B cell (primary cell): Measurements from ENCODE around the gene DYNC1I2. TPM values are rescaled to one million over a fixed set of nuclear protein-coding genes. Genes with fewer than 3 reads are reported as not detected.
A peak's percentile ranks its signal among the peaks of the same experiment; 100 is the strongest.

Experiments used
- ATAC-seq: fragments of 200-7000 bp; cut with Tn5 transposase; one replicate; pipeline ENCODE4 v1.10.0; 2021; ENCODE audit warnings: low read depth, mild to moderate bottlenecking, moderate number of reproducible peaks, moderate library complexity
- CTCF ChIA-PET: fragments of 350-600 bp; sonication (Branson Sonifier 250); formaldehyde crosslinking; loops from one replicate; lab custom pipeline; 2021; ENCODE audit warnings: antibody characterized with exemption, inconsistent platforms; lab: Charles Lee
- POLR2A ChIA-PET: fragments of 350-600 bp; sonication (Branson Sonifier 250); formaldehyde crosslinking; loops from one replicate; lab custom pipeline; 2021; ENCODE audit warnings: antibody characterized with exemption; lab: Charles Lee
- DNase-seq: peaks from one replicate; pipeline ENCODE4 v3.0.0; 2013
- H2AFZ ChIP-seq: 2 replicates; pipeline ENCODE4 v1.6.1; 2012; ENCODE audit warnings: mild to moderate bottlenecking, low read depth, low read length; ENCODE audit not compliant: insufficient read depth, poor library complexity, severe bottlenecking
- H3K27ac ChIP-seq, 2 donors: 1 replicate in 1 of 2; 2 replicates in 1 of 2; pipeline ENCODE4 v1.5.1; 2012 to 2013; ENCODE audit warnings: low read length in 2 of 2, mild to moderate bottlenecking in 2 of 2, moderate library complexity in 1 of 2
- H3K27me3 ChIP-seq, 4 experiments: fragments of 200-600 bp in 1 of 4; sonication (generic) in 1 of 4; replicated peaks in 1 of 4; 1 replicate in 2 of 4; 2 replicates in 2 of 4; pipeline versions ENCODE4 v1.6.1 to v1.7.0; 2013 to 2016; ENCODE audit warnings: low read length in 3 of 4, mild to moderate bottlenecking in 2 of 4, mixed read lengths in 1 of 4, moderate library complexity in 1 of 4; ENCODE audit not compliant: insufficient read depth in 4 of 4, control insufficient read depth in 3 of 4; ENCODE audit errors: control extremely low read depth in 1 of 4
- H3K36me3 ChIP-seq, 2 experiments: replicated peaks in 1 of 2; 1 replicate in 1 of 2; 2 replicates in 1 of 2; pipeline versions ENCODE4 v1.6.1 to v1.7.1; 2013; ENCODE audit warnings: low read length in 1 of 2; ENCODE audit not compliant: insufficient read depth in 2 of 2, control insufficient read depth in 1 of 2; ENCODE audit errors: control extremely low read depth in 1 of 2, extremely low read depth in 1 of 2
- H3K4me1 ChIP-seq, 2 donors: fragments of 200-600 bp in 1 of 2; sonication (generic) in 1 of 2; 1 replicate in 1 of 2; 2 replicates in 1 of 2; pipeline versions ENCODE4 v1.5.1 to v1.6.1; 2013 to 2017; ENCODE audit warnings: low read length in 2 of 2; ENCODE audit not compliant: control insufficient read depth in 2 of 2, insufficient read depth in 2 of 2
- H3K4me2 ChIP-seq: replicated peaks from 2 replicates; pipeline ENCODE3; 2012; ENCODE audit warnings: mild to moderate bottlenecking, low read depth, low read length; ENCODE audit not compliant: poor library complexity, severe bottlenecking
- H3K4me3 ChIP-seq, 5 experiments: fragments of 200-600 bp in 1 of 5; sonication (generic) in 1 of 5; 1 replicate in 3 of 5; 2 replicates in 2 of 5; pipeline versions ENCODE4 v1.5.1 to v1.7.0; 2011 to 2016; ENCODE audit warnings: low read length in 4 of 5, mild to moderate bottlenecking in 4 of 5, low read depth in 2 of 5, control low read depth in 1 of 5, moderate library complexity in 1 of 5; ENCODE audit not compliant: insufficient read depth in 1 of 5; ENCODE audit errors: control extremely low read depth in 1 of 5, extremely low read depth in 1 of 5
- H3K79me2 ChIP-seq: fragments of 200-600 bp; sonication (generic); one replicate; pipeline ENCODE4 v1.6.0; 2016; ENCODE audit warnings: low read length; ENCODE audit not compliant: control insufficient read depth, insufficient read depth
- H3K9ac ChIP-seq: fragments of 200-600 bp; sonication (generic); 2 replicates; pipeline ENCODE4 v1.6.1; 2017; ENCODE audit warnings: mild to moderate bottlenecking, low read length, moderate library complexity
- H3K9me3 ChIP-seq, 3 donors: one replicate each; pipeline versions ENCODE4 v1.6.1 to v1.7.1; 2013; ENCODE audit warnings: low read length in 2 of 3; ENCODE audit not compliant: control insufficient read depth in 2 of 3, insufficient read depth in 1 of 3; ENCODE audit errors: control extremely low read depth in 1 of 3
- H4K20me1 ChIP-seq: 2 replicates; pipeline ENCODE4 v1.6.0; 2012; ENCODE audit warnings: mild to moderate bottlenecking, low read length; ENCODE audit not compliant: insufficient read depth, control insufficient read depth, poor library complexity, severe bottlenecking
- H3K27ac Mint-ChIP-seq: one replicate; pipeline ENCODE4 v1.8.0; 2021; ENCODE audit warnings: mixed read lengths
- H3K27me3 Mint-ChIP-seq: one replicate; pipeline ENCODE4 v1.8.0; 2021; ENCODE audit warnings: mixed read lengths
- H3K4me1 Mint-ChIP-seq: one replicate; pipeline ENCODE4 v1.8.0; 2021; ENCODE audit warnings: mixed read lengths
- H3K4me3 Mint-ChIP-seq: one replicate; pipeline ENCODE4 v1.8.0; 2021; ENCODE audit warnings: mixed read lengths
- H3K9me3 Mint-ChIP-seq: one replicate; pipeline ENCODE4 v1.8.0; 2022; ENCODE audit warnings: mixed read lengths; ENCODE audit not compliant: insufficient read depth
- EZH2 ChIP-seq: IDR thresholded peaks from 2 replicates; pipeline ENCODE4 v1.6.1; 2012; ENCODE audit warnings: borderline replicate concordance, low read depth, mild to moderate bottlenecking, moderate library complexity, low read length; ENCODE audit not compliant: insufficient read depth, poor library complexity, severe bottlenecking
- WGBS: methylation state at CpG from one replicate; pipeline ENCODE4 v1.1.5; 2013; ENCODE audit warnings: missing lambda C conversion rate; ENCODE audit not compliant: insufficient coverage; 5-methylcytosine and 5-hydroxymethylcytosine counted together
- intact Hi-C: fragments of 100-400 bp; cut with micrococcal nuclease; formaldehyde crosslinking; loops from one replicate; pipeline ENCODE4 v1.10.0; 2022
- polyA minus RNA-seq: library from RNA; depleted of rRNA, polyadenylated mRNA; stranded (reverse); fragments of >200 nt; gene quantifications from 2 replicates; pipeline ENCODE4 v1.2.3, GENCODE V29; 2012
- polyA plus RNA-seq: library from polyadenylated mRNA; depleted of rRNA; stranded (reverse); fragments of >200 nt; gene quantifications from 2 replicates; pipeline ENCODE4 v1.2.3, GENCODE V29; 2012
- total RNA-seq, 2 donors: library from RNA; stranded (reverse); fragments of 120-200 nt in 1 of 2; gene quantifications; 1 replicate in 1 of 2; 2 replicates in 1 of 2; pipeline versions ENCODE4 v1.2.3 to v1.2.4, GENCODE V29; 2013 to 2022
- TF ChIP-seq, protein P1 (sequence below): fragments of 200-600 bp; IDR thresholded peaks from one replicate; pipeline ENCODE4 v1.8.0; 2022; ENCODE audit warnings: antibody characterized with exemption, mild to moderate bottlenecking

The DYNC1I2 gene
- 53.9 and 57.6 TPM in 2 replicates for total RNA-seq
- 53.7 TPM for total RNA-seq (2013)
- 20.4 and 29.1 TPM in 2 replicates for polyA plus RNA-seq
- 18.3 and 20.1 TPM in 2 replicates for polyA minus RNA-seq

DNA sequence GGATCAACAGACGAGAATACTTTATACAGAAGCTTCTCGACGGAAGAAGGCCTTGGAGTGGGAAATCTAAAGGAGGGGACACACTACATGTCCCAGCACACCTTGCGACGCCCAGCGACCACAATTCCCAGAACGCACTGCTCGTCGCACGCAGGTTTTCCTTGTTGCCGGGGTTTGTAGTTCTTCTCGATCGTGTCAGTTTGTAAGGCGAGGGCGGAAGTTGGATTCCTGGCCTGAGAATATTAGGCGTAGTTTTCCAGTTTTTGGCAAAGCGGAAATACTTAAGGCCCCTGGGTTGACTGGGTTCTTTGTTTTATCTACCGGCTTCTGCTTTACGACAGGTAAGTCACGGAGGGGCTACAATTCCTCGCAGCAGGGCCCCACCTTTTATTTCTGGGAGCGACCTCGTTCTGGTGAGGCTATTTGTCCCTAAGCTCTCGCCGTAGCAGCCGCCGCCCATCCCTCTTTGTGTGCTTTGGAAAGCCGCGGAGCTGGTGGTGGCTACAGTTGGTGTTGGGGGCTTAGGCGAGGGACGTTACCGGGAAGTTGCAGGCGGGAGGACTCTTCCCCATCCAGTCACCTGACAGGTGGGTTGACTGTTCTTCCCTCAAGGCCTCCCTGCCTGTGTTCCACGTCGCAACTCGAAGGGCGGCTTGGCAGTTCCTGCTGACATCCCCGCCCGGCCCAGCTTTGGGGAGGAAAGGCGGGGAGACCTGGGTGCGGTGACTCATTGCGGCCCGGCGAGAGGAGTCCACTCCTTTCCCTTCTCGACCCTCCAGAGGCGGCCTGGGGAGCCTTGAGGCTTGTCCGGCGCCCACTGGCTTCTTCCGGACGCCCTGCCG is at the start of gene DYNC1I2:
Gene DYNC1I2, plus strand, starts transcription at position 183 of the 842 bp plus-strand sequence. CDS start 2,687 bp downstream, outside the sequence.
- CTCF ChIA-PET, result interaction anchor here (0.6 to 1.6 kb wide), 4 partner anchors 16 to 1857 kb away, joined by 3 read pairs; no protein-coding TSS in a partner anchor
- TF ChIP-seq EZH2, result no peak
- TF ChIP-seq, protein P1, sequence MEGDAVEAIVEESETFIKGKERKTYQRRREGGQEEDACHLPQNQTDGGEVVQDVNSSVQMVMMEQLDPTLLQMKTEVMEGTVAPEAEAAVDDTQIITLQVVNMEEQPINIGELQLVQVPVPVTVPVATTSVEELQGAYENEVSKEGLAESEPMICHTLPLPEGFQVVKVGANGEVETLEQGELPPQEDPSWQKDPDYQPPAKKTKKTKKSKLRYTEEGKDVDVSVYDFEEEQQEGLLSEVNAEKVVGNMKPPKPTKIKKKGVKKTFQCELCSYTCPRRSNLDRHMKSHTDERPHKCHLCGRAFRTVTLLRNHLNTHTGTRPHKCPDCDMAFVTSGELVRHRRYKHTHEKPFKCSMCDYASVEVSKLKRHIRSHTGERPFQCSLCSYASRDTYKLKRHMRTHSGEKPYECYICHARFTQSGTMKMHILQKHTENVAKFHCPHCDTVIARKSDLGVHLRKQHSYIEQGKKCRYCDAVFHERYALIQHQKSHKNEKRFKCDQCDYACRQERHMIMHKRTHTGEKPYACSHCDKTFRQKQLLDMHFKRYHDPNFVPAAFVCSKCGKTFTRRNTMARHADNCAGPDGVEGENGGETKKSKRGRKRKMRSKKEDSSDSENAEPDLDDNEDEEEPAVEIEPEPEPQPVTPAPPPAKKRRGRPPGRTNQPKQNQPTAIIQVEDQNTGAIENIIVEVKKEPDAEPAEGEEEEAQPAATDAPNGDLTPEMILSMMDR, result no peak
- Mint-ChIP-seq H3K9me3 (no peaks in the 10 kb centered on the region), H3K27ac (peak within 1 kb of the TSS; percentile 85), H3K27me3 (peaks cover 9% of the 10 kb centered on the region), H3K4me1 (peaks cover 18% of the 10 kb centered on the region), H3K4me3 (peak within 1 kb of the TSS; percentile 93)
- peak within 1 kb of the TSS; percentile 88 for H2AFZ ChIP-seq
- peak within 1 kb of the TSS; percentile 81 for H3K9ac ChIP-seq
- peaks cover 12 to 13% of the 10 kb centered on the region in 2 donors for H3K4me1 ChIP-seq
- no peaks in the 10 kb centered on the region for H3K27me3 ChIP-seq
- H3K4me2 ChIP-seq, result peak within 1 kb of the TSS; percentile 75
- H3K9me3 ChIP-seq, result no peaks in the 10 kb centered on the region
- H3K36me3 ChIP-seq, result peaks cover 4 to 13% of the 10 kb centered on the region in 2 experiments
- intact Hi-C loops, result loop anchor here (1.0 to 5.0 kb wide), 8 partner anchors 15 to 1860 kb away; partner anchors contain the start of genes GORASP2, HAT1, SLC25A12 and TLK1
- POLR2A ChIA-PET, result no interaction called here
- H3K79me2 ChIP-seq, result peaks cover 34% of the 10 kb centered on the region
- DNase-seq (peak; percentile 88), ATAC-seq (peak; percentile 92)
- H3K27ac ChIP-seq, result peak within 1 kb of the TSS; percentile 58 to 83
- peaks cover 10% of the 10 kb centered on the region for H4K20me1 ChIP-seq
- WGBS, result under 1% methylated on average over 40 of the region's 51 CpGs
- H3K4me3 ChIP-seq, result peak within 1 kb of the TSS; percentile 77 to 89 (median 88)
